ENCODE results near the gene PPP2R2C.

Gene PPP2R2C

DNA sequence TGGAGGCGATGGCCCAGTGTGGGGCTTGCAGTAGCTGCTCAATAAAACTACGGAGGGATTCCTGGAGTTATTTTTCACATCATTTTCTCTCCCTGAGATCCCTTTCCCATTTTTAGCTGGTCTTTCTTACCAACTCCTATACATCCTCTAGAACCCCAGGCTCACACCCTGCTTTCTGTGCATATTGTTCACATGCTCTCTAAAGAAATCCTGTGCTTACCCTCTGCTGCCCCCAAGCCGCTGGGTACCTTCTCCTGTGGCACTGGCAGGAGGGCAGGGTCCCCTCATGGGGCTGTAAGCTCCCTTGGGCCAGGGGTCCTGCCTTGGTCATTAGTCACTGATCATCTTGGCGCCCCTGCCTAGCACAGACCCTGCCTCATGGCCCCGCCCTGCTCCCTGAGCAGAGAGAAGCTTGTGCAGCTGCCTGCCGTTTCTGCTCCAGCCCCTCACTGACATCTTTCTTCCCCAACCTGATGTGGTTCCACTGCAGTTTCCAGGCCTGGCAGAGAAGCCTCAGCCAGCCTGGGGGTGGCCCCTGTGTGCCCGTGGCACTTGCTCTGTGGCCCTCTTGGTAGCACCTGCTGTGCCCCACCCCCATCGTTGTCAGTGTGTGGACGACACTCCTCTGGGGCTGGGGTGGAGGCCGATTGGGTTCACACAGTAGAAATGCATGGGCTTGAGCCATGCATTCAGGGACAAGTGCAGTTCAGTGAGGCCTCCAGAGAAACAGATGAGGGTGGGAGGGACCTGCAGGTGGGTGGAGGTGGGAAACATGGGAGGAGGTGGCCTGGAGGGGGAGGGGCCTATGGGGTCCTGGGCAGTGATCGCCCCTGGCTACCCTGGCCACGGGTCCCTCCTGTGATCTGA lies 133.2 kb downstream of the PPP2R2C start:
- DNase-seq, result no peak

DNA sequence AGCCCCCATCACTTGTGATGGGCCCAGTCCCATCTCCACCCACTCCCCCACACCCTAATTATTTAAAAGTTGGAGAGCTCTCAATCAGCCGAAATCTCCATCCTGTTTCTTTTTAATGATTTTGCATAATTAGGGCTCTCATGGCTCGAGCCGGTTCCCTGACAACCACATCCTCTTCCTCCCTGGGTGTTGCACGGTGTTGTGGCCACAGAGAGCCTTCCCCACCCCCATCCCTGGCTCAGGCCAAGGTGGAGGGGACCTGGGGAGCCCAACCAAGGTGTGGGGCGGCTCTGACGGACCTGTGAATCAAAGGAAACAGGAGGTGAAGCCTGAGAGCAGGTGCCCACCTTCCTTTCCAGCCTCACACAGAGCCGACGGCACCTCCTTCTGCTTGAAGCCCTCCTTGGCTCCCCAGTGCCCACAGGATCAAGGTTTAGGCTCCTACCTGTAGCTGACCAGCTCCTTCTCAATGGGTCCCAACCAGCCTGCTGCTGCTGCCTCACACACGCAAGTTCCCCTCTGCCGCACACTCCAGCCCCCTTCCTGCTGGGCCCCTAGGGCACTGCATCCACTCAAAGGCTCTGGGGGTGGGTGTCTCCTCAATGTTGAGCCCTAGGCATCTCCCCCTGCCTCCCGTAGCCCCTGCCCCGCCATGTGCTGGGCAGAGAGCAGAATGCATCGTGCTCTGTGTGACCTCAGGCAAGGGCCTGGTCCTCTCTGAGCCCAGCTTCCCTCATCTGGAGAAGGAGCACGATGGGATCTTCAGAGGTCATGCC lies 134.1 kb downstream of the PPP2R2C start:
- DNase-seq, result no peak

DNA sequence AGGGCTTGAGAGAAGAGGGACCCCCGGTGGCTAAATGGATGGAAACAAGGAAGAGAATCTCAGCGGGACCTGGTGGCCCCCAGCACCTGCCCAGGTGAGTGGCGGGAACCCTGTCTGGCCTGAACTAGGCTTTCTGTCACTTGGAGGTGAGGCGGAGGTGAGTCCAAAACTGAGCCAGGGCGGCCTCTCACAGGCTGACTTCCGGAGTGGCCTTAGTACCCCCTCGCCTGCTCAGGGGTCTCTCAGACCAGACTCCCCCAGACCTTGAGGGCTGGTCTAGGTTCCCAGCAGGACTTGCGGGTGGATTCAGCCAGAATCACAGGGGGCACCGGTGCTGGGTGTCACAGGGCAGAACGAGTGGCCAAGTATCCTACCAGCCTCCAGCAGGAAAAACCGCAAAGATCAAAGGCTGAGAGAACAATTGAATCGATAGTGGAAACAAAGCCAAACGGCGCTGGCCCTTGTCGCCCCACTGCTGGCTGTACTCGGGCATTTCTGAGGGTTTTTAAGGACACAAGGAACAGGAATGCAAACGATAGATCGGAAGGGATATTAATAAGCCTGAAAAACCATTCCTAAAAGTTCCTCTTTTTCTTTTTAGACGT lies 135.0 kb downstream of the PPP2R2C start:
- DNase-seq, result no peak

DNA sequence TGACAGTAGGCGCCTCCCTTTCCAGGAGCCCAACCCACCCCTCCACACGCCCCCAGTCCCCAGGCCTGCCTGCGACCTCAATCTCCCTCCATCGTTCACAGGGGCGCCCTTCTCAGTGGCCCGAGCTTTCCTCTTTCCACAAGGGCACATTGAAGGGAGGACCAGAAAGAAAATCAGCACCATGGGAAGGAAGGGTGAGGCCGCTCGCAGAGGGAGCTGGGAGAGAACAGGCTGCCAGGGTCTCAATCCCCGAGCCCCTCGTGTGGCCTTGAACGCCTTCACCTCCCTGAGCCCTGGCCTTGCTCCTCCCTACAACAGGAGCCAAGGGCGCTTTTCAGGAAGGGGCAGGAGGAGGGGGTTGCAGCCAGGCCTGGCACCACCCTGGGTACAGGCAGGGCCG lies 136.2 kb downstream of the PPP2R2C start:
- no peak for DNase-seq

DNA sequence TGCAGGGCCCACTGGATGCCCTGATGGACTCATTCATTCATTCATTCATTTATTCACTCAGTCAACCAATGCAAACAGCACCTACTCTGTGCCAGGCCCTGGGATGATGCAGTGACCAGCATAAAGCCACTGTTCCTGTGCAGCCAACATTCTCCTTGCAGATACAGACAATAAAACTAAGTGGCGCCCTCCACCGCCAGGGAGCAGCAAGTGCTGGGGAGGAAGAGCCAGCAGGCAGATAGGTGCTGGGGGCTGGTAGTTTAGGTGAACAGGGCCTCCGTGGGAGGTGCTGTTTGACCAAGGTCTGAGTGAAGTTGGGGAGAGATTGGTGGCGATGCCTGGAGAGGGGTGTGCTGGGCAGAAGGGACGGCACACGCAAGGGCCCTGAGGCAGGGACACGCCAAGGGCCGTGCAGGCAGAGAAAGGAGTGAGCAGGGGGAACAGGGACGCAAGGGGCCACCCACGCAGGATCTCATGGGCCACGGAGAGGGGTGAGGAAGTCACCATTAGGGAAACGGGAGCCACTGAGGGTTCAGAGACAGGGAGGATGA lies 137.3 kb downstream of the PPP2R2C start:
- no peak for DNase-seq

DNA sequence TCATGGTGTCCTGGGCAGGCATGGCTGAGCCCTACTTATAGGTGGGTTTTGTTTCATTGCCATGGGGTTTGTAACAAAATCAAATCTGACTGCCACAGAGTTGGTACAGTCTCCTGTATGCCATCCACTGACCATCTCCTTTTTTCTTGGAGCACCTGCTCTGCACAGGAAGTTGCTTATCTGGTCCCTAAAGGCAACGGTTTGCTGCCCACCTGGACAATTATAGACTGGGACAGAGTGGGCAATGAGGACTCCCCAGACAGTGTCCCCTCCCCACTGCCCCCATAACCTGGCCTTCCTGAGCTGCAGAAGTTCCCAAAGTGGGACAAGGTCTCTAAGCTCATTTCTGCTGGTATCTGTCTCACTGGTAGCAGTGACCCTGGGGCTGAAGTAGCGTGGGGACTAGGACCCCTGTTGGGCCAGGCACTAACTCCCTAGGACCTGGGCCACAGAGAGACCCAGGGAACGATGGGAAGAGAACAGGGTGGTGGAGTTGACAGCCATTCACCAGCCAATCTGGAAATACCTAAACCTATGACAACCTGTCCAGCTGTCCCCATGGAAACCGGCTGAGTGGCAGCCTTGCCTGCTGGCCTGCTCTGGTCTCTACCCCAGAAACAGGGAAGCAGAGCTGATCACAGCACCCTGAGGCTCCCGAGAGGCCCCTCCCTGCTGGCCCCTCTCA lies 138.1 kb downstream of the PPP2R2C start:
- DNase-seq, result no peak

DNA sequence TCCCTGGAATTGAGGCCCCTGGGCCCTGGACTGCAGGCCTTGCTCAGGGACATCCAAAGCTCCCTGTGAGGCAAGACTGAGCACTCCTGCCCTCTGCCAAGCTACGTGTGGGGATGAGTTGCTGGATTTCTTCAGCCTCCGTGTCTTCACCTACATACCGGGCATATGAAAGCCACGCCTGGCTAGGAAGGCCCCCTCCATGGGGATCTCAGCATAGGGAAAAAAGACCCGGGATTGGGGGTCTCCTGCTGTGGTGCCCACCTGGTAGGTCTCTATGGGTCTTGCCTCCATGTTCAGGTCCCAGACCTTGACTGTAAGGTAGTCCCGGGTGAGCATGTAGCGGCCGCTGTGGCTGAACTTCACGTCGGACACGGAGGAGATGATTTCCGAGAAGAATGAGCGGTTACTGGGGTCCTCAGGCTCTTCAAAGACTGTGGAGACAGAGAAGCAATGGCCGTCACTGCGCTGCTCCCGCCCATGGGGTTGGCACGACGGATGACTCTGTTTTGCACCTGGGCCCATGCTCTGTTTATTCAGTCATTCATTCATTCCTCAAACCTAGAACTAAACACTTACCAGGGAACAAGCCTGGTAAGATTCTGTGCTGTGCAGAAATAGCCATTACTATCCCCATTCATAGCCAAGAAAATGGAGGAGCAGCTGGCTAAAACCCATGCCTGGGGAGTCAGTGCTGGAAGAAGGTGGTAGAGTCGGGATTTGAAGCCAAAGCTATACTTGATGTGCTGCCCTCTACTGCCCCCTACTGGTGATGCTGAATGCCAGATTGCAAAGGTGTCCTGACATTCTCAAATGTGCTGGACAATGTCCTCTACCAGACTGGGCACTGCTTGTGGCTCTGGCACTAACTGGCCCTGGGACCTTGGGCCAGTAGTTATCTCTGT lies 138.9 kb downstream of the PPP2R2C start:
- no peak for DNase-seq

DNA sequence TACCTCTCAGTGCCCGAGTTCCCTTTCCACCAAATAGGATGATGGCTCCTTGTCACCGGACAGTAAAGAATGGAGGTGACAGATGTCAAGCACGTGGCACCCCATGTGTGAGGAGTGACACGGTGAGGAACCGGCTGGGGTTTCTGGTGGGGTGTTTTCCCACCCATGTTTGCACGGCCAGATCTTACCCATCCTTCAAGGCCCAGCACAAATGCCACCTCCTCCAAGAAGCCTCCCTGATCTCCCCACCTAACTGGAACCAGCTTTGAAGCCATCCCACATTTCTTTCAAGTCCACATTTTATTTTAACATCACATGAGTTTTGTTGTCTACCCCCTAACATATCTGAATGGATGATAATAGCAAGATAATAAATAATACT lies 139.8 kb downstream of the PPP2R2C start:
- DNase-seq, result no peak

DNA sequence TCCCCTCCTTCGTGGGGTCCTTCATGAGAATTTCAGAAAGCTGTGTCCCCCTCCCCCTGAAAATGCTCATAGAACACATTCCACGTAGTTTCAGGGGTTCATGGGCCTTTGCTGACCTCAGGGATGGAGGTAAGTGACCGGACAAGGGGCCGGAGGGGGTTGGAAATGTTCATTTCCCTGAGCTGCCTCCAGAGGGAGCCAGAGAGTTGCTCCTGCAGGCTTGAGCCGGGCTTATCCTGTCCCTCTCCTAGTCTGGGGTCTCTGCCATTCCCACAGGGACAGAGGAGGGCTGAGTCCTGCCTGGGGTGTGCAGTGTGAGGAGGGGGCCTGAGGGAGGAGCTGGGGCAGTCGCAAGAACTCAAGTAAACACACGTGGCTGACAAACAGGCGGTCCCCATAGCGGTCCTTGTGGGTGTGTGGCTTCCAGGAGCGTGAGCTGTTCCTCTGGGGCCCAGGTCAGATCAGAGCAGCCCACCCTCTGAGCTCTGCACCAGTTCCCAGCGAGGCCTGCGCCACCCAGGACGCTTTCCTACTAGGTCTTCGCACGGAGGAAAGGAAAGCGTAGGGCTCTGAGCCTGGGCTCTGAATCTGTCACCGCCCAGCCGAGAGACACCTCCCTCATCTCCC lies 140.3 kb downstream of the PPP2R2C start:
- no peak for DNase-seq

DNA sequence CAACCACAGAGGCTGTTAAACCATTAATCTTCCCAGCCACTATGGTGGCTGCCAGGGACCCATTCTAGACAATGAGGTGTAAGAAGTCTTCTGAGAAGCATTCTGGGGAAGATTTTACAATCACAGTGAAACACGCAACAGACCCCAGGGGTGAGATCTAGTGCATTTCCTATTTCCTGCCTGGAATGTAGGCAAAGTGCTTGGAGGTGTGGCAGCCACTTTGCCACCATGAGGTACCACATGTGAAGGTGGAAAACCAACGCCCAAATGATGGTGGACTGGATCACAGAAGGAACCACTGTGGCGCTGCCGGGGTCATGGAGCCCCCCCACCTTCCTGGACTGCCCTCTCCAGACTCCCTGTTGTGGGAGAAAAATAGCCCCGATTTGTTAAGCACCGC lies 140.9 kb downstream of the PPP2R2C start:
- no peak for DNase-seq

DNA sequence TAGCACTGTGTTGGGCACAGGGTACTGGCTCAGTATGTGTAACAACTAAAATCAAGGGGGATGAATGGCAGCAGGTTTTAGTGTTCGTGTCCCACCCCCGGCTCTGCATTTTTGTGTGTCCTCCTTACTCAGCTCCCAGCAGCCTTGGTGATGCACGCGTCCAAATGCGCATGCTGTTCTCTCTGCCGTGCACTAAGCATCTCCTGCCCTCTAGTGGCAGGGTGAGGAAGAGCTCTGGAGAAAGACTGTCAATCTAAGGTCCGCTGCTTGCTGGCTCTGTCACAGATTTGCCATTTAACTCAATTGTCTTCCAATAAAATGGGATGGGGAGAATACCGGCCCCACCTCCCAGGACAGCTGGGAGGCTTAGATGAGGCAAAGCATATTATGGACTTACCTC lies 141.4 kb downstream of the PPP2R2C start:
- DNase-seq, result no peak

DNA sequence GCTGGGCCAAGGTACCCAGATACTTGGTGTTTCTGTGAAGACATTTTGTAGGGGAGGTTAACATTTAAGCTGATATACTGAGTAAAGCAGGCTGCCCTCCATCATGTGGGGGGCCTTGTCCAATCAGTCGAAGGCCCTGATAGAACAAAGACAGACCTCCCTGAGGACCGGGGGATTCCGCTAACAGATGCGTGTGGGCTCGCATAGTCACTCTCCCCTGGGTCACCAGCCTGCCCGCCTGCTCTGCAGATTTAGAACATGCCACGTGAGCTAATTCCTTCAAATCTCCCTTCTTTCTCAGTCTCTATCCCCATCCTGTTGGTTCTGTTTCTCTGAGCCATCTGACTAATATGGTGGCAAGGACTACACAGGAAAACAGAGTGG lies 142.0 kb downstream of the PPP2R2C start:
- no peak for DNase-seq

DNA sequence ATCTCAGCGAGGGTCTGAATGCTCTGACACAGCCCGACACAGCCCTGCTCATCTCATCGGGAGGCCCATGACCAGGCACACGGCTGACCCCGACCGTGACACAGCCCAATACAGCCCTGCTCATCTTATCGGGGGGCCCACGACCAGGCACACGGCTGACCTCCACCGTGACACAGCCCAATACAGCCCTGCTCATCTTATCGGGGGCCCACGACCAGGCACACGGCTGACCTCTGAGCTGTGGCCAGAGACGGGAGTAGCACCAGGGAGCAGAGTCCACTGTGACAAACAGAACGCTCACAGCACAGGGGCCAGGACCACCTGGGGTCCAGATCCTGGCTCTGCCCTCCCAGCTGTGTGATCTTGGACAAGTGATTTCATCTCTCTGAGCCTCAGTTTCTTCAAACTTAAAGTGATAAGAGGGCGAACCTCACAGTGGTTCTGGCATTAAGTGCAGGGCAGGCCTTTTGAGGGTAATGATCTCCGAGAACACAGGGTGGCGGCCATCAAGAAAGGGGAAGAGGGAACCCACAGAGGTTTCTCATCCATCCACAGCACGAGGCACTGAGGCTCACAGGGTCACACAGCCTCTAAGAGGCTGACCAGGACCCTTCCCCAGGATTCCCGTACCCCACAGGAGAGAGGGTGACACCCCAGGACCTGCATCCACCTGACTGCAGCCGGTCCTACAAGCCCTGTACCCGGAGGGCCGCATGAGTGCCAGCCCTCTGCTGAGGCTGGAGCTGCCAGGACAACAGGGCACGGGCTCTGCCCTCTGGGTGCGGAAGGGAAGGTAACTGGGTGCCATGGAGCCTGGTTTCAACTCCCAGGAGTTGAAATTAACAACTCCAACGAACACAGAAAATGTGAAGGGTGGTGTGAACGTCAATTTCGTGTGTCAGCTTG lies 142.7 kb downstream of the PPP2R2C start:
- no peak for DNase-seq

DNA sequence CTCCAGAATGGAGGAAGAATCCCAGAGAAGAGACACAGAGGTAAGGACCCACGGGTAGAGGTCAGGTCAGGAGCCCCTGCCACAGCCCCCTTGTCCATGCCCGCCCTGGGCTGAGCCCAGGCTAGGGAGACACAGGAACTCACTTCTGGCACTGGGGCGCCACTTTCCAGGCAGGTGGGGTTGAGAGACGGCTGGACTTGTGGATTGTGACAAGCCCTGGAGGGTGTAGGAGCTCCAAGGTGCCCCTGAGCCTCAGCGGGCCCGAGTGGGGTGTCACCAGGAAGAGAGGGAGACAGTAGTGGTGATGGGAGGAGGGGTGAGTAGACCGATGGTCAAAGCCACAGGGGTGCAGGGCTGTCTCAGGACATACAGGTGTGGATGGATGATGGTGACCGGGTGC lies 143.9 kb downstream of the PPP2R2C start:
- DNase-seq, result no peak

DNA sequence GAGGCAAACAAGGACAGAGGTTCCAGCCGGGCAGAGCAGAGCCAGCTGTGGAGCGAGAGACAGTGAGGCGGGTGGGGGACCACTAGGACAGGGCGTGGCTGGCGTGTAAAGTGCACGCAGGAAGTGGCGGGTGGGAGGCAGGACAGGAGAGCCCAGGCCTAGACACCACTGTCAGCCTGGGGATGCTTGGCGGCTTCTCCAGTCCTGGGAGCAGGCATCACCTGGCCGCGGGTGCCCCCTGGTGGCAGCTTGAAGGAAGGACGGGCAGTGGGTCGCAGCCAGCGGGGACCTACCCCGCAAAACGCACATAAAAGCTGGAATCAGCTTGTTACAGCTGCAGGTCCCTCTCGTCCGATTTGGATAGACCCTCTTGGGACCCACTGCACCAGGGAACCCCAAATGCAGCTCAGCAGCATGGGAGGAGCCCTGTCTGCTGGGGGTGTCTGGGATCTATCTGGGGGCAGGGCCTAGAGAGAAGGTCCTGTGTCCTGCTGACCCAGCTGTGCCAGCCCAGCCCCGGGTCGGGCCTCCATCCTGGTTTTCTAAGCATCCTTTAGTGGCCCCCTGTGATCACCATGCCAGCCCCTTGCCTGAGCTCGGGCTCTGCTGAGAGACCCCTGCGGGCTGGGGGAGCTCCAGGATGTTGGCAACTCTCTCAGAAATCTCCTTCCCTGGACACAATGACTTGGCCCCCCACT lies 145.0 kb downstream of the PPP2R2C start:
- peak; percentile 13 for DNase-seq

DNA sequence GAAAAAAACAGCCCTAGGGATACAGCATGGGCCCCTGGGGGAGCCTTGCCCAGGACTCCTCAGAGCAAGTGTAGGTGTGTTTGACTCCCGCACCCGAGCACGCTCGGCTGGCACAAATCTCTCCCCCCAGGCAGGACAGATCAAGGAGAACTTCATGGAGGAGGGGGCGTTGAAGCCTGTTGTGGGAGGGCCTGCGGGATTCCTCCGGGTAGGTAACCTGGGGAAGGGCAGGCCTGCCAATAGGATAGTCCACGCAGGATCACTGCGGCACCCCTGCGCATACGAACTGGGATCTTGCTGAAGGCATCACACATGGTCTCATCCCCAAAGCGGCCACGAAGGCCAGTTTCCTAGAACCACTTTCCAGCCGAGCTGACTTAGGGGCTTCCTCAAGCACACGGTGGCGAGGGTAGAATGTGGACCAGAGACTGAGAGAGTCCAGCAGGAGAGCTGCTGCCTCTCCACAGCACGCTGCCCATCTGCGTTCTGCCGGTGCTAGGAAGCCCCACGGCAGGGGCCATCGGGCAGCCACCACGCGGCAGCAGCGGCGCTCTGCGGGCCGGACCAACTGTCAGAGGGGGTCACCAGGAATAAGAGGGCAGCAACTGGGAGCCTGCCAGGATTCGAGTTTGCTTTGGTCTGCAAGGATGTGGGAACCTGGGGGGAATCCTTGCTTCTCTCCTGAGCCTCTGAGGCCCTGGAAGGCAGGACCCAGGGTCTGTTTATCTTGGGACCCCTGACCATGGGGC lies 145.9 kb downstream of the PPP2R2C start:
- DNase-seq, result no peak

DNA sequence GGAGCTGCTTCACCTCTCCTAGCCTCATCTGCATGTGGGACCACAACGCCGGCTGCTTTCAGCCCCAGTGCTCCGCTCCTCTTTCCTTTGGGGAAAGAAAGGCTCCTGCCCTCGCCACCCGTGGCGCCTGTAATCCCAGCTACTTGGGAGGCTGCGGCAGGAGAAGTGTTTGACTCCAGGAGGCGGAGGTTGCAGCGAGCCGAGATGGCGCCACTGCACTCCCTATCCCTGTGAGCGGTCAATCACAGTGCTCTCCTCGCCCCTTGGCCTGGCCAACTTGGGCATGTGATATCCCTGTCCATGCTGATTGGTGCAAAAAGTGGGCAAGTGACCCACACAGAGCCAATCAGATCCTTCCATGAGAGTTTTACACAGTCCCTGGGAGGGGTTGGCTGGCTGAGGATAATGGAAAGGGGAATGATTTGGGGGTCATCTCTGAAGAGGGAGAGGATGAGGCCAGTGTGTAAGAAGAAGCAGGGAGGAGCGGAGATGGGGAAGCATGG lies 146.6 kb downstream of the PPP2R2C start:
- no peak for DNase-seq

DNA sequence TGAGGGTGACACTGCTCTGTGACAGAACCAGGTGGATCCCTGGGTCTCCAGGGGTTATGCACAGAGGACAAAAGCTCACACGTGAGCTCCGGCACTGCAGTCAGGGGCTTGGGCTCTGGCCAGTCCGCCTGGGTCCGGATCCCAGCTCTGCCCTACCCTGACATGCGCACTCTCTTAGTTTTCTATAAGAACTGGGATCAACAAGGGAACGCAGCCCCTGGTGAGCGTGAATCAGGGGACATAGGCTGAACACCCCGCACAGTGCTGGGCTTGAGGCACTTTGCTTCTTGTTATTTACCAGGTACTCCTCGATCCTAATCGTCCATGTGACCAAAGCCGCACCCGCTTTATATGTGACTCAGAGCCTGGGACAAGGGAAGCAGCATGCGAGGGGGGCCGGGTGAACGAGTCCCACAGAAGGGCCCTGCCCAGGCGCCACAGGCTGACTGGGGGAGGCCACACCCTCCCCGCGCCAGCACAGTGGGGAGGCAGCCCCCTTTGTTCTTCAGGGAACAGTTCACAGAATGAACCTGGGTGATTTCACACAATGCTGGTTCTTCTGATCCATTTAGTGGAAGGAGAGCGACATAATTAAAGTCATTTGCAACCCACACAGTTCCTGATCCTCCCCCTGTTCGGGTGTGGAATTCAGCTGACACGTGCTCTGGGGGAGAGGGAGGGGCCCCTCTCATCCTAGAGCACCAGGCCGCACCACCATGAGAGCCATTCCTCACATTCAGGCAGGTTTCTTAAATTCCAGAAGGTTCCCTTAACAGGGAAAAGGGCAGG lies 147.2 kb downstream of the PPP2R2C start:
- DNase-seq, result no peak
